CD4-positive, CD25-positive, alpha-beta regulatory T cell (primary cell): ENCODE results near the gene SHF. TPM values are rescaled to one million over a fixed set of nuclear protein-coding genes. Genes with fewer than 3 reads are reported as not detected.

Experiments used
- ATAC-seq, 2 donors: fragments of 150-1000 bp; cut with Tn5 transposase; one replicate each; pipeline ENCODE4 v1.10.0; 2021; ENCODE audit warnings: low read depth in 2 of 2, moderate number of reproducible peaks in 2 of 2, moderate library complexity in 1 of 2
- DNase-seq, 3 donors: peaks; one replicate each; pipeline versions ENCODE4 v3.0.0 to v3.0.0-alpha.2; 2012 to 2022; ENCODE audit warnings: mixed read lengths in 1 of 3
- H3K27ac ChIP-seq: one replicate; pipeline ENCODE4 v1.7.0; 2013; ENCODE audit warnings: mild to moderate bottlenecking, low read length; ENCODE audit not compliant: insufficient read depth, poor library complexity, severe bottlenecking
- H3K27me3 ChIP-seq: one replicate; pipeline ENCODE4 v1.7.0; 2013; ENCODE audit warnings: low read length; ENCODE audit not compliant: control insufficient read depth, insufficient read depth
- H3K36me3 ChIP-seq: one replicate; pipeline ENCODE4 v1.7.0; 2013; ENCODE audit warnings: mild to moderate bottlenecking, low read length, moderate library complexity; ENCODE audit not compliant: control insufficient read depth, insufficient read depth
- H3K4me1 ChIP-seq: 2 replicates; pipeline ENCODE4 v1.7.0; 2013; ENCODE audit warnings: mild to moderate bottlenecking, low read length; ENCODE audit not compliant: insufficient read depth, control insufficient read depth, poor library complexity, severe bottlenecking
- H3K4me3 ChIP-seq: one replicate; pipeline ENCODE4 v1.7.0; 2013; ENCODE audit warnings: low read depth, mild to moderate bottlenecking, low read length, moderate library complexity
- H3K9me3 ChIP-seq, 2 experiments: 1 replicate in 1 of 2; 2 replicates in 1 of 2; pipeline ENCODE4 v1.7.0; 2013; ENCODE audit warnings: low read length in 2 of 2, mild to moderate bottlenecking in 1 of 2, moderate library complexity in 1 of 2; ENCODE audit not compliant: control insufficient read depth in 2 of 2
- H3K27ac Mint-ChIP-seq, 3 donors: one replicate each; pipeline ENCODE4 v1.8.0; 2020 to 2022; ENCODE audit warnings: mild to moderate bottlenecking in 3 of 3, mixed read lengths in 3 of 3, moderate library complexity in 2 of 3
- H3K27me3 Mint-ChIP-seq: one replicate; pipeline ENCODE4 v1.8.0; 2022; ENCODE audit warnings: mild to moderate bottlenecking, mixed read lengths
- H3K36me3 Mint-ChIP-seq: one replicate; pipeline ENCODE4 v1.8.0; 2020; ENCODE audit warnings: mixed read lengths
- H3K4me1 Mint-ChIP-seq, 4 donors: one replicate each; pipeline ENCODE4 v1.8.0; 2020 to 2022; ENCODE audit warnings: mixed read lengths in 4 of 4, mild to moderate bottlenecking in 1 of 4
- H3K4me3 Mint-ChIP-seq, 4 donors: one replicate each; pipeline ENCODE4 v1.8.0; 2020 to 2022; ENCODE audit warnings: mild to moderate bottlenecking in 4 of 4, mixed read lengths in 4 of 4, moderate library complexity in 3 of 4
- H3K9me3 Mint-ChIP-seq, 7 donors: one replicate each; pipeline ENCODE4 v1.8.0; 2020 to 2022; ENCODE audit warnings: mixed read lengths in 7 of 7, mild to moderate bottlenecking in 3 of 7, moderate library complexity in 2 of 7
- polyA plus RNA-seq, 4 donors: library from polyadenylated mRNA; unstranded; fragments of 300-500 nt; fragmentation: Illumina TruSeq; gene quantifications; one replicate each; pipeline ENCODE4 v1.2.3, GENCODE V29; 2021
- total RNA-seq: library from RNA; stranded (reverse); gene quantifications from one replicate; pipeline ENCODE4 v1.2.3, GENCODE V29; 2022

SHF gene
- total and polyA plus RNA-seq, 5 donors from 2014 or later = 0.87 to 3.3 (median 1.7) TPM

GRCh38 chr15:45174069-45174468, 13.7 kb downstream of the SHF start:
- Mint-ChIP-seq H3K4me1 (no peaks in the 10 kb centered on the region), H3K9me3 (no peaks in the 10 kb centered on the region), H3K36me3 (no peaks in the 10 kb centered on the region), H3K27ac (no peak overlapping the region), H3K27me3 (no peaks in the 10 kb centered on the region), H3K4me3 (no peak overlapping the region)
- Histone ChIP-seq H3K4me3 (no peak overlapping the region), H3K4me1 (no peaks in the 10 kb centered on the region), H3K27me3 (no peaks in the 10 kb centered on the region), H3K9me3 (no peaks in the 10 kb centered on the region), H3K36me3 (no peaks in the 10 kb centered on the region), H3K27ac (no peak overlapping the region)
- ATAC-seq (no peak), DNase-seq (no peak)

GRCh38 chr15:45171912-45172311, 15.9 kb downstream of the SHF start:
- Histone ChIP-seq H3K9me3 (no peaks in the 10 kb centered on the region), H3K4me1 (peaks cover 4% of the 10 kb centered on the region), H3K27ac (no peak overlapping the region), H3K27me3 (no peaks in the 10 kb centered on the region), H3K36me3 (no peaks in the 10 kb centered on the region), H3K4me3 (no peak overlapping the region)
- Mint-ChIP-seq H3K27ac (no peak overlapping the region), H3K4me1 (no peaks in the 10 kb centered on the region), H3K27me3 (no peaks in the 10 kb centered on the region), H3K9me3 (no peaks in the 10 kb centered on the region), H3K4me3 (no peak overlapping the region), H3K36me3 (no peaks in the 10 kb centered on the region)
- DNase-seq (no peak), ATAC-seq (no peak)

- Mint-ChIP-seq H3K27me3 (no peaks in the 10 kb centered on the region), H3K4me3 (peak overlapping the region in 2 of 4 donors; percentile 61 to 69), H3K27ac (peak overlapping the region in 1 of 3 donors; percentile 20), H3K9me3 (no peaks in the 10 kb centered on the region), H3K4me1 (peaks cover 0 to 16% (median 5%) of the 10 kb centered on the region in 4 donors), H3K36me3 (no peaks in the 10 kb centered on the region)
- Histone ChIP-seq H3K27me3 (no peaks in the 10 kb centered on the region), H3K4me1 (peaks cover 18% of the 10 kb centered on the region), H3K9me3 (no peaks in the 10 kb centered on the region), H3K36me3 (no peaks in the 10 kb centered on the region), H3K27ac (no peak overlapping the region), H3K4me3 (no peak overlapping the region)
- no peak for ATAC-seq
- no peak for DNase-seq
Measured at GRCh38 chr15:45169608-45170480, 17.9 kb downstream of the SHF start.

GRCh38 chr15:45168751-45169551, 18.8 kb downstream of the SHF start:
- Histone ChIP-seq H3K36me3 (no peaks in the 10 kb centered on the region), H3K4me1 (peaks cover 18% of the 10 kb centered on the region), H3K9me3 (no peaks in the 10 kb centered on the region), H3K27ac (no peak overlapping the region), H3K27me3 (no peaks in the 10 kb centered on the region), H3K4me3 (no peak overlapping the region)
- no peaks in the 10 kb centered on the region for H3K9me3 Mint-ChIP-seq
- H3K27ac Mint-ChIP-seq = no peak overlapping the region
- no peak for DNase-seq
- no peaks in the 10 kb centered on the region for H3K36me3 Mint-ChIP-seq
- ATAC-seq = no peak
- peaks cover 0 to 19% (median 6%) of the 10 kb centered on the region in 4 donors for H3K4me1 Mint-ChIP-seq
- H3K4me3 Mint-ChIP-seq = peak overlapping the region; percentile 41 to 84 (median 73)
- no peaks in the 10 kb centered on the region for H3K27me3 Mint-ChIP-seq

- DNase-seq (no peak), ATAC-seq (no peak)
- H3K27ac ChIP-seq = no peak overlapping the region
- no peaks in the 10 kb centered on the region for H3K27me3 ChIP-seq
- Mint-ChIP-seq H3K4me1 (peaks cover 0 to 19% (median 7%) of the 10 kb centered on the region in 4 donors), H3K9me3 (no peaks in the 10 kb centered on the region), H3K36me3 (no peaks in the 10 kb centered on the region), H3K27me3 (no peaks in the 10 kb centered on the region), H3K4me3 (peak overlapping the region; percentile 43 to 81 (median 73)), H3K27ac (no peak overlapping the region)
- H3K36me3 ChIP-seq = no peaks in the 10 kb centered on the region
- no peaks in the 10 kb centered on the region for H3K9me3 ChIP-seq
- peaks cover 18% of the 10 kb centered on the region for H3K4me1 ChIP-seq
- H3K4me3 ChIP-seq = no peak overlapping the region
Measured at GRCh38 chr15:45168286-45168685, 19.5 kb downstream of the SHF start.

GRCh38 chr15:45167631-45168205, 20.0 kb downstream of the SHF start:
- Histone ChIP-seq H3K27ac (peak overlapping the region; percentile 78), H3K27me3 (no peaks in the 10 kb centered on the region), H3K9me3 (no peaks in the 10 kb centered on the region), H3K36me3 (no peaks in the 10 kb centered on the region), H3K4me3 (peak overlapping the region; percentile 44), H3K4me1 (peaks cover 18% of the 10 kb centered on the region)
- no peaks in the 10 kb centered on the region for H3K36me3 Mint-ChIP-seq
- peak overlapping the region; percentile 32 to 83 (median 48) for H3K27ac Mint-ChIP-seq
- peaks cover 0 to 21% (median 9%) of the 10 kb centered on the region in 4 donors for H3K4me1 Mint-ChIP-seq
- no peak for DNase-seq
- no peaks in the 10 kb centered on the region for H3K9me3 Mint-ChIP-seq
- H3K27me3 Mint-ChIP-seq = no peaks in the 10 kb centered on the region
- no peak for ATAC-seq
- H3K4me3 Mint-ChIP-seq = peak overlapping the region; percentile 81 to 89 (median 84)

GRCh38 chr15:45166834-45167630, 20.7 kb downstream of the SHF start:
- Histone ChIP-seq H3K4me3 (peak overlapping the region; percentile 64), H3K4me1 (peaks cover 18% of the 10 kb centered on the region), H3K36me3 (no peaks in the 10 kb centered on the region), H3K27ac (peak overlapping the region; percentile 78), H3K27me3 (no peaks in the 10 kb centered on the region), H3K9me3 (no peaks in the 10 kb centered on the region)
- Mint-ChIP-seq H3K27me3 (no peaks in the 10 kb centered on the region), H3K4me3 (peak overlapping the region; percentile 81 to 89 (median 84)), H3K9me3 (no peaks in the 10 kb centered on the region), H3K27ac (peak overlapping the region; percentile 26 to 83 (median 32)), H3K4me1 (peaks cover 0 to 25% (median 9%) of the 10 kb centered on the region in 4 donors), H3K36me3 (no peaks in the 10 kb centered on the region)
- DNase-seq (peak; percentile 61 to 88 (median 75)), ATAC-seq (peak; percentile 91)
